Natural killer cell (primary cell): Measurements from ENCODE around the gene MED28. TPM values are rescaled to one million over a fixed set of nuclear protein-coding genes. Genes with fewer than 3 reads are reported as not detected.

ENCODE experiments used
- ATAC-seq, 3 donors: fragments of 150-1000 bp in 2 of 3; fragments of 200-7000 bp in 1 of 3; cut with Tn5 transposase; 1 replicate in 1 of 3; 2 replicates in 2 of 3; pipeline ENCODE4 v1.10.0; 2021; ENCODE audit warnings: mild to moderate bottlenecking in 2 of 3, moderate library complexity in 2 of 3
- DNase-seq, 2 donors: peaks; one replicate each; pipeline versions ENCODE4 v3.0.0 to v3.0.0-alpha.2; 2013 to 2021; ENCODE audit warnings: mixed read lengths in 1 of 2
- H3K27ac ChIP-seq: one replicate; pipeline ENCODE4 v1.5.1; 2013; ENCODE audit warnings: mild to moderate bottlenecking, low read length
- H3K27me3 ChIP-seq: one replicate; pipeline ENCODE4 v1.6.1; 2013; ENCODE audit warnings: low read length; ENCODE audit not compliant: control insufficient read depth, insufficient read depth
- H3K36me3 ChIP-seq: one replicate; pipeline ENCODE4 v1.6.1; 2013; ENCODE audit warnings: low read length; ENCODE audit not compliant: control insufficient read depth, insufficient read depth
- H3K4me1 ChIP-seq: one replicate; pipeline ENCODE4 v1.6.1; 2013; ENCODE audit warnings: low read length; ENCODE audit not compliant: control insufficient read depth, insufficient read depth
- H3K4me3 ChIP-seq: one replicate; pipeline ENCODE4 v1.5.1; 2013; ENCODE audit warnings: low read length
- H3K9me3 ChIP-seq: one replicate; pipeline ENCODE4 v1.6.1; 2013; ENCODE audit warnings: low read length; ENCODE audit not compliant: control insufficient read depth, insufficient read depth
- H3K27ac Mint-ChIP-seq, 2 donors: one replicate each; pipeline ENCODE4 v1.8.0; 2022; ENCODE audit warnings: mild to moderate bottlenecking in 2 of 2, mixed read lengths in 2 of 2, moderate library complexity in 1 of 2
- H3K27me3 Mint-ChIP-seq, 2 donors: one replicate each; pipeline ENCODE4 v1.8.0; 2022; ENCODE audit warnings: low read depth in 2 of 2, mixed read lengths in 2 of 2
- H3K36me3 Mint-ChIP-seq: one replicate; pipeline ENCODE4 v1.8.0; 2022; ENCODE audit warnings: mixed read lengths
- H3K4me1 Mint-ChIP-seq, 2 donors: one replicate each; pipeline ENCODE4 v1.8.0; 2022; ENCODE audit warnings: mixed read lengths in 2 of 2
- H3K4me3 Mint-ChIP-seq: one replicate; pipeline ENCODE4 v1.8.0; 2022; ENCODE audit warnings: mild to moderate bottlenecking, moderate library complexity, mixed read lengths
- H3K9me3 Mint-ChIP-seq, 2 donors: one replicate each; pipeline ENCODE4 v1.8.0; 2022; ENCODE audit warnings: mixed read lengths in 2 of 2
- CTCF ChIP-seq: fragments of 200-600 bp; IDR thresholded peaks from one replicate; pipeline ENCODE4 v1.8.0; 2022; ENCODE audit warnings: antibody characterized with exemption
- WGBS: methylation state at CpG from one replicate; pipeline ENCODE4 v1.1.7; 2013; ENCODE audit warnings: missing lambda C conversion rate; ENCODE audit not compliant: insufficient coverage; 5-methylcytosine and 5-hydroxymethylcytosine counted together
- intact Hi-C: fragments of 100-400 bp; cut with micrococcal nuclease; formaldehyde crosslinking; loops from one replicate; pipeline ENCODE4 v1.14.2; 2022
- total RNA-seq, 4 donors: library from RNA; stranded (reverse); fragments of 120-200 nt in 1 of 4; gene quantifications; one replicate each; pipeline versions ENCODE4 v1.2.3 to v1.2.4, GENCODE V29; 2013 to 2022

The MED28 gene
- total RNA-seq, 3 donors from 2014 or later (not counting 1 experiment from before 2014, with no cell fraction given) = 44.8 to 63.3 (median 51.1) TPM

GRCh38 chr4:17619416-17620105, 5.1 kb downstream of the MED28 start:
- Mint-ChIP-seq H3K4me3 (no peak overlapping the region), H3K27ac (peak overlapping the region; percentile 3 to 7)
- no peak overlapping the region for H3K27ac ChIP-seq

GRCh38 chr4:17623451-17624001, 9.1 kb downstream of the MED28 start:
- no peak overlapping the region for H3K27ac Mint-ChIP-seq
- no peak for TF ChIP-seq CTCF
- no peaks in the 10 kb centered on the region for H3K27me3 Mint-ChIP-seq
- no peaks in the 10 kb centered on the region for H3K9me3 ChIP-seq
- no peak overlapping the region for H3K4me3 ChIP-seq
- DNase-seq (no peak), ATAC-seq (no peak)
- no peaks in the 10 kb centered on the region for H3K9me3 Mint-ChIP-seq
- H3K36me3 ChIP-seq = peaks cover 83% of the 10 kb centered on the region
- 97% methylated on average over 7 of the region's 7 CpGs for WGBS
- H3K4me1 Mint-ChIP-seq = peaks cover 31 to 45% of the 10 kb centered on the region in 2 donors
- H3K4me1 ChIP-seq = peaks cover 9% of the 10 kb centered on the region
- intact Hi-C loops = no loop called here
- H3K4me3 Mint-ChIP-seq = no peak overlapping the region
- H3K27me3 ChIP-seq = no peaks in the 10 kb centered on the region
- H3K36me3 Mint-ChIP-seq = peaks cover 26% of the 10 kb centered on the region
- no peak overlapping the region for H3K27ac ChIP-seq

More at GRCh38 chr4:17619416-17620105, 5.1 kb downstream of the MED28 start:
- 80% methylated on average over 7 of the region's 7 CpGs for WGBS
- no peaks in the 10 kb centered on the region for H3K27me3 Mint-ChIP-seq
- TF ChIP-seq CTCF = no peak
- peaks cover 27% of the 10 kb centered on the region for H3K4me1 ChIP-seq
- no peaks in the 10 kb centered on the region for H3K9me3 Mint-ChIP-seq
- peaks cover 51% of the 10 kb centered on the region for H3K36me3 ChIP-seq
- H3K27me3 ChIP-seq = no peaks in the 10 kb centered on the region
- H3K4me3 ChIP-seq = no peak overlapping the region
- no peak for DNase-seq
- no peak for ATAC-seq
- no peaks in the 10 kb centered on the region for H3K9me3 ChIP-seq
- H3K36me3 Mint-ChIP-seq = peaks cover 21% of the 10 kb centered on the region
- H3K4me1 Mint-ChIP-seq = peaks cover 35 to 46% of the 10 kb centered on the region in 2 donors
- intact Hi-C loops = no loop called here

DNA sequence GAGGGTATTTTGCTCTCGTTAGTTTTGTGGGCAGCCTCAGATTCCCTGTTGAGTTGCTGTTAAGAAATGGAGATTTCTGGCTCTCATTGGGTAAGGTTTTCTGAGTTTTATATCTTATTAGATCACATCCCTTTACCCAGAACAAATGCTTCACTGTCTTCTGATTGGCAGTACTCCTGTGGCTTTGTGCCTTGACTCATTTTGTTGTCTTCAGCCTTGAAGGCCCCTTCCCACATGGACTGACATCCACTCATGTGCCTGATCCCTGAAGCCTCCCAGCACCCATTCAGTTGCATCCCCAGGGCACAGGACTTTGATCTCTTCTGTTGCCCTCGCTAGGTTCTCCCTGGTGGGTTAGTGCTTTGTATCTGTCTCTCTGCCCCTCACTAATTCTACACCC, 10.4 kb downstream of the MED28 start:
- TF ChIP-seq CTCF = no peak
- Mint-ChIP-seq H3K9me3 (no peaks in the 10 kb centered on the region), H3K4me1 (peaks cover 33 to 34% of the 10 kb centered on the region in 2 donors), H3K36me3 (peaks cover 26% of the 10 kb centered on the region), H3K27ac (peak overlapping the region; percentile 17 to 19), H3K27me3 (no peaks in the 10 kb centered on the region), H3K4me3 (no peak overlapping the region)
- 73% methylated on average over 2 of the region's 2 CpGs for WGBS
- H3K9me3 ChIP-seq = no peaks in the 10 kb centered on the region
- H3K4me1 ChIP-seq = no peaks in the 10 kb centered on the region
- ATAC-seq = no peak
- no peak overlapping the region for H3K27ac ChIP-seq
- intact Hi-C loops = no loop called here
- H3K36me3 ChIP-seq = peaks cover 83% of the 10 kb centered on the region
- H3K4me3 ChIP-seq = no peak overlapping the region
- no peaks in the 10 kb centered on the region for H3K27me3 ChIP-seq
- no peak for DNase-seq
